Ishikawa (cell line): ENCODE measurements around the gene DSG1.

Experiments
- CEBPB ChIP-seq: IDR thresholded peaks from 2 replicates; pipeline ENCODE4 v1.6.1; 2012
- CREB1 ChIP-seq: IDR thresholded peaks from 2 replicates; pipeline ENCODE4 v1.6.1; 2012; ENCODE audit warnings: low read depth
- EP300 ChIP-seq: IDR thresholded peaks from 2 replicates; pipeline ENCODE4 v1.6.1; 2012; ENCODE audit warnings: borderline replicate concordance
- MAX ChIP-seq: IDR thresholded peaks from 2 replicates; pipeline ENCODE4 v1.6.1; 2012
- NFIC ChIP-seq: IDR thresholded peaks from 2 replicates; pipeline ENCODE4 v1.6.1; 2012
- RAD21 ChIP-seq: IDR thresholded peaks from 2 replicates; pipeline ENCODE4 v1.6.1; 2012; ENCODE audit warnings: low read depth
- REST ChIP-seq: IDR thresholded peaks from 2 replicates; pipeline ENCODE4 v1.6.1; 2012; ENCODE audit warnings: low read depth, mild to moderate bottlenecking
- TAF1 ChIP-seq: IDR thresholded peaks from 2 replicates; pipeline ENCODE4 v1.6.1; 2012; ENCODE audit warnings: low read depth, mild to moderate bottlenecking
- TCF12 ChIP-seq: IDR thresholded peaks from 2 replicates; pipeline ENCODE4 v1.6.1; 2012; ENCODE audit warnings: low read depth
- TEAD4 ChIP-seq: IDR thresholded peaks from 2 replicates; pipeline ENCODE4 v1.6.1; 2012
- USF1 ChIP-seq: IDR thresholded peaks from 2 replicates; pipeline ENCODE4 v1.6.1; 2012

- no peak for TF ChIP-seq CREB1
- no peak for TF ChIP-seq RAD21
- TF ChIP-seq TEAD4, result no peak
- TF ChIP-seq EP300, result no peak
- no peak for TF ChIP-seq NFIC
- TF ChIP-seq TAF1, result no peak
- no peak for TF ChIP-seq USF1
- no peak for TF ChIP-seq CEBPB
- no peak for TF ChIP-seq MAX
- no peak for TF ChIP-seq TCF12
- TF ChIP-seq REST, result no peak
Observed at GRCh38 chr18:31393286-31393685, 75.3 kb downstream of the DSG1 start.
